ENCODE results near the gene OR10H4.
"Not testable (repeated sequence)": the region's sequence is repeated elsewhere in the genome, so short reads cannot be mapped to it uniquely, and the experiment has no call there.

The OR10H4 gene, protein sequence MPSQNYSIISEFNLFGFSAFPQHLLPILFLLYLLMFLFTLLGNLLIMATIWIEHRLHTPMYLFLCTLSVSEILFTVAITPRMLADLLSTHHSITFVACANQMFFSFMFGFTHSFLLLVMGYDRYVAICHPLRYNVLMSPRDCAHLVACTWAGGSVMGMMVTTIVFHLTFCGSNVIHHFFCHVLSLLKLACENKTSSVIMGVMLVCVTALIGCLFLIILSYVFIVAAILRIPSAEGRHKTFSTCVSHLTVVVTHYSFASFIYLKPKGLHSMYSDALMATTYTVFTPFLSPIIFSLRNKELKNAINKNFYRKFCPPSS

DNA sequence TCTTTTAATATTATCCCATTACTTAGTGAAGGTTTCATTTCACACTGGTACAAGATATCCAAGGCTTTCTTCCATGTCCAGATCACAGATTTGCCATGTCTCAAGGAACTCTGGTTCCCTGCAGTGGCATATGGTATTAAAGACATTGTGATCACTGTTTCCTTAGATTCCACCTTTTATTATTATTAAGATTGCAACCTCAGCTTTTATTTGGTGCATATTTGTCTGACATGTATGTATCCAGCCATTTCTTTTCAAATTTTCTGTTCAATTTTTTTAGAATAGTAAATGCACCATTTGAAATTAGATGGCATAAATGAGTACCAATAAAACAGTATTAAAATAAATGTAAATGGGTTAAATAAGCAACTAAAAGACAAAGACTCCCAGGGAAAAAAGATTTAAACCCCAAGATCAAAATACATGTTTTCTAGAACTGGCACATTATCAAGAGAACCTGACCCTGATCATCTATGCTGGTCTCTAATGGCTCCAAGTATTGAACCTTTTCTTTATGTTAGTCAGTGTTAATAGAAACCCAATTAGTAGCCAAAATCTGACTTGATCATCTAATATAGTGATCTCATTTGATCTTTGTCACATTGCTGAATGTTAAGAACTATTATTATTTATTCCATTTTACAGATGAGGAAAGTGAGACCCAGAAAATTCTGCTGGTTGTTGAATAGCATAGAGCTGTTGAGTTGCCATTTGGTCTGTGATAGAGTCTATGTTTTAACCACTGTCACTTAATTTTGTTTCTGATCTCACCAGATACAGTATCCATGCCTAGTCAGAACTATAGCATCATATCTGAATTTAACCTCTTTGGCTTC is at the start of gene OR10H4:
OR10H4 (plus strand) TSS at position 786 of the 836 bp plus-strand sequence; CDS start at position 786, 0 bp downstream.
- DNase-seq: no peak

DNA sequence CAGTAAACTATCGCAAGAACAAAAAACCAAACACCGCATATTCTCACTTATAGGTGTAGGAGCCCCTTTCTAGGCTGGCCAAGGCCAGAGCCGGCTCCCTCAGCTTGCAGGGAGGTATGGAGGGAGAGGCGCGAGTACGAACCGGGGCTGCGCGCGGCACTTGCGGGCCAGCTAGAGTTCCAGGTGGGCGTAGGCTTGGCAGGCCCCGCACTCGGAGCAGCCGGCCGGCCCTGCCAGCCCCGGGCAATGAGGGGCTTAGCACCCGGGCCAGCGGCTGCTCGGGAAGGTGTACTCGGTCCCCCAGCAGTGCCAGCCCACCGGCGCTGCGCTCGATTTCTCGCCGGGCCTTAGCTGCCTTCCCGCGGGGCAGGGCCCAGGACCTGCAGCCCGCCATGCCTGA is 49.2 kb upstream of the OR10H4 start:
- not testable (repeated sequence) for DNase-seq

GRCh38 chr19:15900032-15900431 is 48.8 kb upstream of the OR10H4 start:
- DNase-seq: not testable (repeated sequence)

DNA sequence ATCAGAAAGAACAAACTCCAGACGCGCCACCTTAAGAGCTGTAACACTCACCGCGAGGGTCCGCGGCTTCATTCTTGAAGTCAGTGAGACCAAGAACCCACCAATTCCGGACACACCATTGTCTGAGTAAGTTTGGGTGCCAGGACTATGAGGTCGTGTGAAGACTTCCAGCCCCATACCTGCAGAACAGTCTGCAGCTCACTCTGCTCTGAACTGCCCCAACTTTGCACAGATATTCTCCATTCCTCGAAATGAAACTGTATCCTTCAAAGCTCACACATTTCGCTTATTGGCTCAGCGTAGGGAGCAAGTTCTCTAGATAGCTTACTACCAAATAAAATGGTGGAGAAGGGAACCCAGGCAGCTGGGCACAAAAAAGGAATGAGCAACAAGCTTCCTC is 48.3 kb upstream of the OR10H4 start:
- no peak for DNase-seq

DNA sequence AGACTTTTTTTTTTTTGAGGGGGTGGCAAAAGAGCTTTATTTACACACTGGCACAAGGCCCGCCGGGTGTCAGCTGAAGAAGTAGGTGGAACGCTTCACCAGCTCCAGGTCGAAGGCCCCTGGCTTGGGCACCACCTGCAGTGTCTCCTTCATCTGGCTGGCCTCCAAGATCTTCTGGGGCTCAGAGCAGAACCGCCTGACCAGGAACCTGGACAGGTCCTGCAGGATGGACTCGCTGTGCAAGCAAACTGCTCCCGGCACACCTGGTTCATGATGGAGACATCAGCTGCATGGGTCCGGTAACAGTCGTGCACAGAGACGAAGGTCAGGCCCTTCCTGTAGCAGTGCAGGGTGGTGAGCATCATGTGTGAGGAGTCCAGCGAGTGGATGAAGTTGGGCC is 46.6 kb upstream of the OR10H4 start:
- no peak for DNase-seq

GRCh38 chr19:15902898-15903297 is 45.9 kb upstream of the OR10H4 start:
- not testable (repeated sequence) for DNase-seq

DNA sequence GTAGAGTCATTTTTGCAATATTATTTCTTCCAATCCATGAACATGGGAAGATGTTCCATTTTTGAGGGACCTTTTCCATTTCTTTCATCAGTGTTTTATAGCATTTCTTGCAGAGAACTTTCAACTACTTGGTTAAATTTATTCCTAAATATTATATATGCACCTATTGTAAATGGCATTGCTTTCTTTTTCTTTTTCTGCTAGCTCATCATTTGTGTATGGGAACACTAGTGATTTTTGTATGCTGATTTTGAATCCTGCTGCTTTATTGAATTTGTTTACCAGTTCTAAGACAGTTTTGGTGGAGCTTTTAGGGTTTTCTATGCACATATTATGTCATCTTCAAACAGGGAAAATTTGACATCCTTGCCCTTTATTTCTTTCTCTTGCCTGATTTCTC is 43.8 kb upstream of the OR10H4 start:
- DNase-seq: no peak

- no peak for DNase-seq
Measured at GRCh38 chr19:15911599-15912235, 37.1 kb upstream of the OR10H4 start.

- DNase-seq: no peak
Measured at GRCh38 chr19:15913384-15913783, 35.4 kb upstream of the OR10H4 start.

GRCh38 chr19:15913830-15914229 is 35.0 kb upstream of the OR10H4 start:
- DNase-seq: no peak

DNA sequence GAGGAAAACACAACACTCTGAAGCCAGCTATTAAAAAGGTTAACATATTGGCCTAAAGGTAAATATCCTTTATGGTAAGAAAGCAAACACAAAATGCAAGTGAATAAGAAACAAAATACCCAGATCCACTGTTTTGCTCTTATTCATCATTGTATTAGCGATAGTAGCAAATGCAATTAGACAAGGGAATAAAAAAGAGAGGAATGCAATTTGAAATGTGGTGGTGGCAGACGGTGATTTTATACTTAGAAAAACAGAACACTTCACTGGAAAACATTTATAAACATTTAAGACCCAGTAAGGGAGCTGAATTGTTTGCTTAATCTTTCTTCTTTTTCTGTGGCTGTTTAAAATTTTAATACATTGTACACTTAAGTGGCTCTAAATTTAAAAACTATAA is 33.7 kb upstream of the OR10H4 start:
- no peak for DNase-seq

DNA sequence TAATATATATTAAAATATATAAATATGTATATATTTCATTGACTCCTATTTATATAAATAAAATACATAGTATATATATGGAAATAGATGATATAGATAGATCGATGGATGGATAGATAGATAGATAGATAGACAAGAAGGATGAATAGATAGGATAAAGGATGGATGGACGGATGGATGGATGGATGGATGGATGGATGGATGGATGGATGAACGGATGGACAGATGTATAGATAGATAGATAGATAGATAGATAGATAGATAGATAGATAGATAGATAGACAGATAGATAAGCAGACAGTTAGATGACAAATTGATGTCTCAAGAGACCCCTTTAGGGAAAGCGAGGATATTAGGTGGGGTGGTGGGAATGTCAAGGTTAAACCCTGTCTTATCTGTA is 29.6 kb upstream of the OR10H4 start:
- no peak for DNase-seq

- DNase-seq: no peak
Measured at GRCh38 chr19:15922021-15922420, 26.8 kb upstream of the OR10H4 start.

- DNase-seq: no peak
Measured at GRCh38 chr19:15923702-15924101, 25.1 kb upstream of the OR10H4 start.

- no peak for DNase-seq
Measured at GRCh38 chr19:15926484-15926883, 22.3 kb upstream of the OR10H4 start.

- no peak for DNase-seq
Measured at GRCh38 chr19:15928321-15928720, 20.5 kb upstream of the OR10H4 start.

DNA sequence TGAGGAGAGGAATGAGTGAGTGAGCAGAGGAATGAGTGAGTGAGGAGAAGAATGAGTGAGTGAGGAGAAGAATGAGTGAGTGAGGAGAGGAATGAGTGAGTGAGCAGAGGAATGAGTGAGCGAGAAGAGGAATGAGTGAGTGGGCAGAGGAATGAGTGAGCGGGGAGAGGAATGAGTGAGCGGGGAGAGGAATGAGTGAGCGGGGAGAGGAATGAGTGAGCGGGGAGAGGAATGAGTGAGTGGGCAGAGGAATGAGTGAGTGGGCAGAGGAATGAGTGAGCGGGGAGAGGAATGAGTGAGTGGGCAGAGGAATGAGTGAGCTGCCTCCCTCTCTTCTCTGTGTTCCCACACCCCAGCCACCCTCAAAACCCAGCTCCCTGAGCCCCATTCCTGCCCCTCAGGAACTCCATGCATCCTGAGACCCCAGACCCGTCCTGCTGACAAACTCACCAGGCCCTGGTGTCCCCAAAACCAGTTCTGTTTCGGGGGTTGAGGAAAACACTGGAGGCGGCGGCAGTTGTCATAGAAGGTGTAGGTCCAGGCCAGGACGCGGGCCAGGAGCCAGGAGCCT is 15.0 kb upstream of the OR10H4 start:
- not testable (repeated sequence) for DNase-seq

DNA sequence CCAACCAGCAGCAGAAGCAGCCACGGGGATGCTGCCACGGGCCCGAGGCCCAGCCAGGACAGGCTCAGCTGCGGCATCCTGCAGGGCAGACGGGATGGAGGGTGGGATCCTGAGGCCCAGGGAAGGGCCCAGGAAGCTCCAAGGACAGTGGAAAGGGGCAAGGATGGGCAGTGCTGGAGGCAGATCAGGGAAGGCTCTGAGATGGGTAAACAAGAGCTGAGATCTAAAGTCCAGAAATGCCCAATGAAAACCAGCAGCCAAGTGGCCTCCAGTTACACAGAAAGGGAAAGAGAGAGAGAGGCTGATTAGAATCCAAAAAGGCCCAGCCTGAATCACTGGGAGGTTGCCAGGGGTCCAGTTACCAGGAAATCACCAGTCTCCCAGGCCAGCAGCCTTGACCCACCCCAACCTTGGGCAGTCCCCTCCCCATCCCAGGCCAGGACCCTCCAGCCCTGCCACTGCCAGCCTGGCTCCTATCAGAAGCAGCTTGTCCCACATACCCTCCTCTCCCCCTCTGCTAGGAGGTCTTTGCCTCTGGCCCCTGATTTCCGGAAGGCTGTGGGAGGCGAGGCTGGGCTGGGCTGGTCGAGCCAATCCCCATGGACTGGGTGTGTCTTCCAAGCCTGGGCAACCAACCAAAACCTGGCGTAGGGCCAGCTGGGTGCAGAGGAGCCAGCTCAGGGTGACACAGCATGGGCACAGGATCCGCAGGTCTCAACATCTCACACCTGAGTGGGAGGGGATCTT is 14.3 kb upstream of the OR10H4 start, which contains the start of gene CYP4F11:
CYP4F11 (minus strand) TSS at position 198 of the 747 bp plus-strand sequence; CDS start at position 77, 121 bp downstream.
- DNase-seq: peak; percentile 85

DNA sequence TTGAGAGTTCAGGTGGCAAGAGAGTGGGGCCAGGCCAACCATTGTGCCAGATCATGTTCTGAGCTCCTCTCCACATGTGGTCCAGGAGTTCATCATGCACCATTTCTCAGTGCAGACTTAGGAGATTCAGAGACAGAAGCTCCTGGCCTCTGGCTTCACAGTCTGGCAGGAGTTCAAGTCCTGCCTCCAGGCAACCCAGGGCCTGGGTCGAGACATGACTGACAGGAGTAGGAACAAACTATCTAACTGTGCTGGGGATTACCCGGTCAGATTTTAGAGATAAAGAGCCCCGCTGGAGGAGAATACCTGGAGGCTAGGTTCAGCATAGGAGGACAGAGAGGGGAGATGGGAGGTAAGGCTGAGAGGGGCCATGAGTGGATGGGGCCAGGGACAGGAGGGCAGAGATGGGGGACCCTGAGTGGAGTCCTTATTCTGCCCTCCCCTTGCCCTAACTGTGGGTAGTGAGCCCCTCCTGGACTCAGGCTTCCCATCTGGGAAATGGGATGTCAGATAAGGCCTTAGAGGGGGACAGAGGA is 13.6 kb upstream of the OR10H4 start:
- no peak for DNase-seq

- no peak for DNase-seq
Measured at GRCh38 chr19:15936173-15936572, 12.6 kb upstream of the OR10H4 start.

GRCh38 chr19:15936950-15937349 is 11.9 kb upstream of the OR10H4 start:
- no peak for DNase-seq

DNA sequence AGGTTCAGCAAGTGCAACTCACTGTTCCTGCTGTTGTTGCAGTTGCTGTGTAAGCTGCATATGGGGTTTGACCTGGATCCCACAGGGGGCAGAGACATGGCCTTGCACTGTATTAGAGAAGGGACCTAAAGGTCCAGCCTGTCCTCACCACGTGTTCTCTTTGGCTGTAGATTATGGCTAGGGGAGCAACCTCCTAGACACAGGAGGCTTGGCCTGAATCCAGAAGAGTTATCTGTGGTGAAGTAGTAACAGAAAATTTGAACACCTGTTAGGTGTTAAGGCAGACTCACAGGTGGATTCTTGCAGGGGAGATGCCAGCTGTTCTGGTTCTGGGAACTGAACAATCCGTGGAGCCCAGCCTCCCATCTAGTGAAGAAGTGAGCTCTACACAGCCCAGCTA is 11.0 kb upstream of the OR10H4 start:
- DNase-seq: no peak
